GM10266 (cell line): ENCODE measurements around the gene PPP1CC.
"Not testable (repeated sequence)": the region's sequence is repeated elsewhere in the genome, so short reads cannot be mapped to it uniquely, and the experiment has no call there.

Source experiments
- DNase-seq: peaks from one replicate; pipeline ENCODE4 v3.0.0; 2012; ENCODE audit errors: extremely low spot score
- CTCF ChIP-seq: IDR thresholded peaks from 2 replicates; pipeline ENCODE4 v1.5.1; 2012; ENCODE audit warnings: mild to moderate bottlenecking, low read depth; ENCODE audit not compliant: control insufficient read depth, insufficient read depth; ENCODE audit errors: missing control alignments

Gene PPP1CC

GRCh38 chr12:110743571-110744093, 941 bp upstream of the PPP1CC start:
- no peak for TF ChIP-seq CTCF
- no peak for DNase-seq

- no peak for DNase-seq
- TF ChIP-seq CTCF = no peak
Measured at GRCh38 chr12:110742096-110742717, 484 bp downstream of the PPP1CC start.

- DNase-seq = no peak
- no peak for TF ChIP-seq CTCF
Measured at GRCh38 chr12:110741341-110742095, 1.2 kb downstream of the PPP1CC start.

- no peak for TF ChIP-seq CTCF
- peak; percentile 45 for DNase-seq
Measured at GRCh38 chr12:110739894-110740293, 2.8 kb downstream of the PPP1CC start.

- no peak for DNase-seq
Measured at GRCh38 chr12:110739488-110739887, 3.2 kb downstream of the PPP1CC start.

GRCh38 chr12:110737532-110737931, 5.2 kb downstream of the PPP1CC start:
- TF ChIP-seq CTCF = no peak
- no peak for DNase-seq

More at GRCh38 chr12:110739488-110739887, 3.2 kb downstream of the PPP1CC start:
- TF ChIP-seq CTCF = no peak

- not testable (repeated sequence) for DNase-seq
Measured at GRCh38 chr12:110737016-110737415, 5.7 kb downstream of the PPP1CC start.
